Stimulated activated CD4-positive, alpha-beta T cell treated with anti-CD3 and anti-CD28 coated beads, Interleukin-1b, Interleukin-23, amount 100 ng/mL, for 1 hour (primary cell): ENCODE results near the gene POU6F2.

Experiments
- DNase-seq, 2 donors: peaks; one replicate each; pipeline ENCODE4 v3.0.0-alpha.2; 2020; ENCODE audit warnings: low read depth in 2 of 2

The POU6F2 gene

DNA sequence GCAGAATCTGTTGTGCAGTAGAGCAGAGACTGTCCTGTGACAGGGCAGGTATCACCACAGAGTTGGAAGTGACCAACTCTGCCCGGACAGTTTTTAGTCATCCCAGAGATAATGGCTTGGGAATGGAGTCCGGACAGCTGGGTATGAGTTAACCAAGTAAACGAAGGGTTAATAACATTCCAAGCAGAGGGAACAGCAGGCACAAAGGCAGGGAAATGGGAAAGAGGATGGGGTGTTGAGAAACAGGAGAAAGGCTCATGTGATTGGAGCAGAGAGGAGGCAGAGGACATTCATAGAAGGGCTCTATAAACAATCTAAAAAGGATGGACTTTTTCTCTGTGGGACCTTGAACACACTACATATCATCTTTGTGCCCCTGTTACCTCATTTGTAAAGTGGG lies 456.3 kb downstream of the POU6F2 start:
- no peak for DNase-seq

DNA sequence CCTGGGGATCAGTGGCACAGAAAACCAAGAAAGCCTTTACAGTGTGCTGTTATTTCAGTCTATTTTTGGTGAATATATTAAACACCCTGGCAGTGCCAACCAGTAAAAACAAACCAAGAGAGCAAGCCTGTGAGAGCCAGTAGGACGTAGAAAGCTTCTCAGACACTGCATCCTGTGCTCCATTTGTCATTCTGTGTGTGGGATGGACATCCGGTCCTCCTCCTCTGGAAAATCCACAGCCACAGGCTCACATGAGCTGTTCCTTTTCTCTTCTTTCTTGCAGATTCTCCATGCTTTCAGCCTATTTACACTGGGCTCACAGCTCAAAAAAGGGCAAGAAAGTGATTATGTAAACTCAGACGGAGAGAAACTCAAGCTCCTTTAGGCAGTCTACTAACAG lies 468.8 kb downstream of the POU6F2 start:
- DNase-seq = no peak

DNA sequence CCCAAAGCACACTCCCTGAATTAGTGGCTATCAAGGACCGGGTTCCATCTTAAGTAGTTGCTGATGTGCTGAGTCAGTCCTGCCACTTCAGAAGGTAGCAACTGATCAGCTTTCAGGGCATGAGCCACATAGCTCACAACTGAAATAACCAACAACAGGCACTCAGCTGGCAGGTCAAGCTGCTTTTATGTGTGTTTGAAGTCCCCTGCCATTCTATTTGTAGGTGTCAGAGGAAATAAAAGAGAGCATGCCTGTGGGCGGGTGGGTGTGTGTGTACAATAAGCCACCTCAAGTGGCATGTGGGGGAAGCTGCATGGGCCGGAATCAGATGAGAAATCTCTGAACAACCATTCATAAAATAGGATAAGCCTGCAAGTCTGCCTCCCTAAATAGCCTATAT lies 474.2 kb downstream of the POU6F2 start:
- no peak for DNase-seq

DNA sequence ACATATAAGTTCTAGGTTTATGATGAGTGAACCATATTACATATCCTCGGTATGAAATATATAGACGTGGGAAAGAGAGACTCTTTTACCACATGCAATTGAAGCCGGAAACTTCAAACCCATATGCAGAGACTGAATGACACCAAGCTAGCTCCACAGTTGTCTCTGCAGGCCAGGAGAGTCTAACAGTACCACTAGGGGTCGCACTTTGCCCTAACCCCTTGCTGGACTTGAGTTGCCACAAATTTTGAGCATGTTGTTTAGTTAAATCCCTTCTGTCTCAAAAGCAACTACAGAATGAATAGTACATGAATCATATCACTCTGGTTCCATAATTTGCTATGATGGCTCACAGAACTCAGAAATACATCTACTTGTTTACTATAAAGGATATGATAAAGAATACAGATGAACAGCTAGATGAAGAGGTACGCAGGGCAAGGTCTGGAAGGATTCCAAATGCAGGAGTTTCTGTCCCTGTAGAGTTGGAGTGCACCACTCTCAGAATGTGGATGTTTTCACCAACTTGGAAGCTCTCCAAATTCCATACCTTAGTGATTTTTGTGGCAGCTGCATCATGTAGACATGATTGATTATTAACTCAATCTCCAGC lies 476.1 kb downstream of the POU6F2 start:
- DNase-seq = peak in 1 of 2 donors; percentile 20

DNA sequence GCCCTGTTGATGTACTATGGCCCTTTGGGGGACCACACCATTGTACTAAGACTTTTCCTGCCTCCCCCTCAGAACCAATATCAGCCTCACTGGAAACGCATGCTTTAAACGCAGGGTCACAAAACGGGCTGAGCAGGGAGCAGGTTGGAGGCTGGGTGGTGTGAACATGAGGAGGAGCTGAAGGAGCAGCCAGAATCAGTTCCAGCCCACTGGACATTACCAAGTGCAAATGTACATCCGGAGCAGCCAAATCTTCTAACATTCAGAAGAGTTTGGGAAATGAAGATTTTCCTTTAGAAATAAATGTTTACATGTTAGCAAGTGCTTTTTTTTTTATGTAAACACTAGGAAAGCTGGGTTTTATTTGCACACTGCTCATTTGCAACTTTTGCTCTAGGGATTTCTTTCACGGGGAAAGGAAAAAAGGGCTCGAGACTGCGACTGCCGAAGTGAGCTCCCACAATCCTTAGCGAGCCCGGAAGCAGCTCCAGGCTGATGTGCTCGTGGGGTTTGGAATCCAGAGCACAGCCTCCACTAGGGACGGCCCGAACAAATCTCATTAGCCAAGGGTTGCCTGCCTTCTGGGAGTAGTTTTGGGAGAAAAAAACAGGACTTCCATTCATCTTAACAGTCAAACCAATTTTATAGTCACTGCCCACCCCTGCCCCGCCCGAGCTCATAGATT lies 480.5 kb downstream of the POU6F2 start:
- DNase-seq = no peak

DNA sequence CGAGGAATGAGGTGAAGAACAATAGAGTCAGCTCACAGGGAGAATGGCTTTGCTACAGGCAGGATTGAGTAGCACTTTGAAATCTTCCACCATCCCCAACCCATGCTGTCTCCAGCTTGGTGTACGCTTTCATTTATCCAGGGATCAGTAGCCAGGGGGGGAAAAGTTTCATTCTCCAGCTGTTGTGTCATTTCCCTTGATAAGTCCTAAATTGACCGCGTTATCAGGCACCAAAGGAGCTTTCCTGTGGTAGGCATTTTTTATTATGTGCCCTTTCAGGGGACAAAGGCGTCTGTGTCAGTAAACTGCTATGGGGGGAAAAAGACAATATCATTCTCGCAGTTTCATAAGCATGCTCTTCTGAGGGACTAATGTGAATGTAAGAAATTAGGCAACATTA lies 481.9 kb downstream of the POU6F2 start:
- no peak for DNase-seq

DNA sequence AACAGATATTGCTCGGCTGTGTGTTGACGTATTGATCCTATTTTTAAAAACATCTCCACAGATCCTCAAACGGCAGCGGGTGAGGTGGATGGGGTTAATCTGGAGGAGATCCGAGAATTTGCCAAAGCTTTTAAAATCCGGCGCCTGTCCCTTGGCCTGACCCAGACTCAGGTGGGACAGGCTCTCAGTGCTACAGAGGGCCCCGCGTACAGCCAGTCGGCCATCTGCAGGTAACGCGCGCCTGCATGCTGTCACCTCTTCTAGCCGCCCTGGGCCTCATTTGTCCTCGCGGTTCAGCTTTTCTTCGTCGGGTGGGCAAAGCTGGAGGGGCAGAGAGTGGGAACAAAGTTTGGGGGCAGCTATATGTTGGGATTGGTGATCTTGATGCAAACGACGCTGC lies 482.8 kb downstream of the POU6F2 start:
- no peak for DNase-seq

DNA sequence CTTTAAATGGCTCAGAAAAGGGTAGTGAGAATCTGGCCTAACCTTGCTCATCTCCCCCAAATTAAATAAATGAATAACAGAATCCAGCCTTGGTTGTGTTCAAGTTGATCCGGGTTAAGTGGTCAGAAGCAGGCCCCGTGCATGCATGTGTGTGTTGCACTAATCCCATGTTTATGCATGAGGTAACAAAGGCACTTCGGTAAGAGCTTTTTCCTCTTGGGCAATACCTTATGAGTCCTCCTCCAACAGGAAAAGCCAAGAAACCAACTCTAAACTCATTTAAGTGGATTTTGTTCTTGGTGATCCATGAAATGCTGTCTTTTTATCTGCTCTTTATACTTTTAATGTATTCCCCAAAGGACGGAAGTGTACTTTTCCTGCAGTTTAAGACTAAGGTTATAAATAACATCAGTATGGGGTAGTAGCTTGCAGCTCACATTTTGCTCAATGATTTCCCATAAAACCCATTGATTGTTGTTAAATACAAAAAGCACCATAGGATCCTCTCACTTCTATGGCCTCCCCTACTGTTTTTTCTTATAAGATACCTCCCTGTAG lies 483.6 kb downstream of the POU6F2 start:
- DNase-seq = no peak

DNA sequence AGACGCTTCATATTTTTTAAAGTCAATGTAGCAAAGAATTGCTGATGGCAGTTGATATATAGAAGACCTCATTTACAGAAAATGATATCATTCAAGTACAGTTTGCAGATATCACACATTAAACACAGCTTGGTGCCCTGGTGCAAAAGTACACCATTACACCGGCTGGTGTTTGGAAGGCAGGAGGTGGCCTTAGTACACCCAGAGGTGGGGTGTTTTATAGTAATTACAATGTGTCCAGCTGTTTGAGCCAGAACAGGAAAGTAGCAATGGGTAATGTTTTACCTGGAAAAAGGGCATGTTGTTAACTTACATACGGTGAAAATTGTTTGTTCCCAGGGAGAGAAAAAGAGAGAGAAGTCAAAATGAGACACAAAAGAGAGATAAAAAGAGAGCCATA lies 485.5 kb downstream of the POU6F2 start:
- DNase-seq = no peak

DNA sequence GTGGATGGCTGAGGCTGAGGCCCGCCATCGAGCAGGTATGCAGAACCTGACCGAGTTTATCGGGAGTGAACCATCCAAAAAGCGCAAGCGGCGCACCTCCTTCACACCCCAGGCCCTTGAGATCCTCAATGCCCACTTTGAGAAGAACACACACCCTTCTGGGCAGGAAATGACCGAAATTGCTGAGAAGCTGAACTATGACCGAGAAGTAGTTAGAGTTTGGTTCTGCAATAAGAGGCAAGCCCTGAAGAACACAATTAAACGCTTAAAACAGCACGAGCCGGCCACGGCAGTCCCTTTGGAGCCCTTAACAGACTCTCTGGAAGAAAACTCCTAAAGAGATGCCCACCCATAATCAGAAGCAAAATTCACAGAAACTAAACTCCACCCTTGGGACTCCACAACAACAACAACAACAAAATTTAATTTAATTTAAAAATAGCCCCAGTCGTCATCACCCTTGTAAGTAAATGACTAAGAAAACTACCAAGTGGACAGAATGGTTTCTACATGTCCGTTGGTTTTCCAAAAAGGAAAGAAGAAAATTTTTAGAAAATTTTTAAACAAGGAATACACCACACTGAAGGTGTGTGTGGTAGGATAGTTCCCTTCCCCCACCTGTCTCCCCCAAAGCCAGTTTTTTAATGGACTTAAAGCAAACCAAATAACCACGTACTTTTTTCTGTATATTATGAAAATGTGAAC lies 486.8 kb downstream of the POU6F2 start:
- DNase-seq = no peak

DNA sequence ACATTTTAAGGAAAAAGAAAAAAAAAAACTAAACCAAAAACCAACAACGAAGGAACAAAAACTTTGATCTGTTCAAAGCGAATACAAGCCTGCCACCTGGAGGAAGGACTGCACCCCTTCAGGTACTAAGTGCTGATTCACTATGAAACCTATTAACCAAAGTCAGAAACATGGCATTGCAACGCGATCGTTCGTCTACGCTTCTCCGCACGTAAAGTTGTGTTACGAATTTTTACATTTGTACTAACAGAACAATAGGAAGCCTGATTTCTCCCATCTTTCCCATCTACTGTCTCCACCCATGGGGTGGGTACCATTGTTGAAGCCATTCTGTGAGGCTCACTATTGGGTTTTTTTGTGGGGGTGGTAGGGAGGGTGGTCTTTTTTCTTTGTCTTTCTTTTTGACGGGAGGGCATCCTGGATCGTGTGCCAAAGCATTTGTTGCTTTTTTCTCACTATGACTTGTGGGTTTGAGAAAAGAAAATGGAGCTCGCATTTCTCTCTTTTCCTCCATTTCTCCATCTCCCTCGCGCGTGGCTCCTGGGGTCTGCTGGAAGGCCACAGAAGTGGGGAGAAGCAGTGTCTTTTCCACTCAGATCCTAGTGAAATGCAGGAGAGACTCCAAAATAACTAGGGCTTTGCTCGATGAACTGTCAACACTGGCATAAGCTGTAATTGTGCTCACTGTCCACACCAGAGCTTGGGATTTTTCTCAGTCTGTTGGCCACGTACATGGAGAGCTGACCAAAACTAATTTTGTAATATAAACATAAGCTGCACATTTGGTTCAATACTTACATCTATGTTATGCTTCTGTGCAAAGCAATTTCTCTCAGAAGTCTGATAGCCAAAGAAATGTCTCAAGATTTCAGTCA lies 487.6 kb downstream of the POU6F2 start:
- no peak for DNase-seq

DNA sequence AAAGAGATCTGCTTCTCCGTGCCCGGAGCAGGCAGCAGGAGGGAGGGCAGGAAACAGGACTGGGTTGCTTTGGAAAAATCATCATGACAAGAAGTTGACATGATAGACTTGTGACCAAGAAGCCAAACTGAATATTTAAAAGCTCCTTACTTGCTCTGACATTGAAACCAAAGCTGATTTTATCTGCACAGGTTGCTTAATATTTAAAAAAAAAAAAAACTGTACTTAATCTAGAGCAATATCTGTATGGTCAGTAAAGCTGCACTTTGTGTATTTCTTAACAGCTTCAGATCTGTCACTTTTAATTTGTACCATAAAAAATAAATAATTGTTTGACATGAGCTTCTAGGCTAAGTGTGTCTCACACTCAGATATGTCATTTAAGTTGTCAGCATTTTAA lies 490.6 kb downstream of the POU6F2 start:
- no peak for DNase-seq

DNA sequence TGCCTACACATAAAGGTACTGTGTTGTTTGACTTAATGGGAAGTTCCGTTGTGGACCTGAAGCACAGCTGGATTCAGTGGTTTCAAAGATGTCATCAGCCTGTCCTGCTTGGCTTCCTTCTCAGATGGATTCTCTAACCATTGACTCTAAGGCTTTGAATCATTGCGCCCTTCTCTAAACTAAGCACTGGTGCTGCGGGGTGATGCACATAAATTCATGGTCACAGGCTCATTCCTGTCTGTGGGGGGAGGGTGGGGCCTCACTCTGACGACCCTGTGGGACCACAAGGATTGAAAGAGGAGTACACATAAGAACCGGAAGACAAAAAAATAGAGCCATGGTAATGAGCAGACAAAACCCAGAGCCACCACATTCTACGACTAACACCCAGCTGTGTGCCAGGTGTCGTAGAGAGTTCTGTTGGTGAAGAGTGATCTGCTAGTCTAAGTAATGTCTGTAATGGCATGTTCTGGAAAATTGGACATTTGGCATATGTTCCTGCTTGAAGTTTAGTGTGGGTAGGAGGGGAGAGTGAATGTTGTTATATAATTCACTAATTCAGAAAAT lies 491.2 kb downstream of the POU6F2 start:
- DNase-seq = no peak

DNA sequence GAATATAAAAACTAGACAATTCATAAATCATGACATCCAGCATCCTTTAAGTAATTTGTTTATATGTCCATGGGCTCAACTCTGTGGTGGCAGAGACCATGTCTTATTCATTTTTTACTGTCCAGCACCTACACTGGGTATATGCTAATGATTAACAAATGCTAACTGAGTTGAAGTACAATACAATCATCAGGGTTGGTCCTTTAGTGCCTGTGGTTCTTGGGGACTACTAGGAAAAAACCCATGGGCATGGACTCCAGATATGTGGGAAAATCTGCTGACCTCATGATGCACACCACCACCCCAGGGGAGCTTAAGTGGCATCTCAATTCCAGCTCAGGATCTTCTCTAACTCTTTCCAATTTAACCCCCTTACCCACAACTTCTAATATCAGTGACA lies 503.2 kb downstream of the POU6F2 start:
- DNase-seq = no peak

DNA sequence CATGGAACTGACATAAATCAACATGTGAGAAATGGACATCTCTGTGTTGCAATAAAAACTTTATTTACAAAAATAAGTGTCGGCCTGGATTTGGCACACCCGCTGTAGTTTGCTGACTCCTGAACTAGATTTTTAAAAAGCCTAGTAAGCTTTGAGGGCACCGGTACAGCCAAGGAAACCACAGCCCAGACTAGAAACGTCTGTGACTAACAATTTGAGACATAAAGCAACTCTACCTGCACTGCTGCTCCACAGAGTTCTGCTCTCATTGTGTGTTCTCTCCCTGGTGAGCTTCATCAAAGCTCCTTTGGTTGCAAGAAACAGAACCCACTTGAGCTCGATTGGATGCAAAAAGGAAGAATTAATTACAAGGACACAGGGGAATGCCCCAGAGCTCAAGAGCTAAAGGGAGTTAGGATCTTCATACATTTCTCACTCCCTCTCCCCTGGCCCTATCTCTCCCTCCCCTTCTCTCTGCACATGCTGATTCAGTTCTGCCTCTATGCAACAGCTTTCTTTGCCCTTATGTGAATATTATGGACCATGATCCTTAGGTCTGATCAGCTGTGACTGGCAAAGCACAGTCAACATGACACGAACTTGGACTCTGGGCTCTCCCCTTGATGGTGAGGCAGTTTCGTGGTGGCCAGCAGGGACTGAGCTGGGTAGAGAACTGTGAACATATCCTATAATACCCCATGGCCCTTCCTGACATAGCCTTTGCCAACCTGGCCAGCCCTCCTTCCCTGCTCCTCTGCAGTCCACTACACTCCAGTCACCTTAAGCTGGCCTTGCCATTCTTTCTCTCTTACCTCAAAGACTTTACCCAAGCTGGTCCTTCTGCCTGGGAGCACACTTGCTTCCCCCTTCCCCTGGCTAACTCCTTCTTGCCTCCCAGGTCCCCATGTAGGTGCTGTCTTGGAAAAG lies 511.0 kb downstream of the POU6F2 start:
- DNase-seq = no peak

DNA sequence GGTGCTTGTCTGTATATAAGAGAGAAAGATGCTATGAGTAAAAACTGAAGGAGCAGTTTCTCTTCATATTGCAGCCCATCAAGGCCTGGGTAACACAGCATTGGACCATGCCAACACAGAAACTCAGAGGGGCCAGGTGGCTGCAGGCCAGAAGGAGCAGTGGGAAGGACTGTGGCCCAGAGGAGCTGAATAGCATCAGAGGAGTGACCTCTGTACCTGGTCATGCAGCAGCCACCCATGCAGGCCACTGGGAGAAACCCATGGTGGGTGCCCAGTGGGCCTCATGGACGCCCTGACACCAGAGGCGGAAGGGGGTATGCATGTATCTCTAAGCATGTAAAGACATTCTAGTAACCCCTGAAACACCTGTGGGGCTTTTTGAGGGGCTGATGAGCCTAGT lies 512.6 kb downstream of the POU6F2 start:
- DNase-seq = no peak

DNA sequence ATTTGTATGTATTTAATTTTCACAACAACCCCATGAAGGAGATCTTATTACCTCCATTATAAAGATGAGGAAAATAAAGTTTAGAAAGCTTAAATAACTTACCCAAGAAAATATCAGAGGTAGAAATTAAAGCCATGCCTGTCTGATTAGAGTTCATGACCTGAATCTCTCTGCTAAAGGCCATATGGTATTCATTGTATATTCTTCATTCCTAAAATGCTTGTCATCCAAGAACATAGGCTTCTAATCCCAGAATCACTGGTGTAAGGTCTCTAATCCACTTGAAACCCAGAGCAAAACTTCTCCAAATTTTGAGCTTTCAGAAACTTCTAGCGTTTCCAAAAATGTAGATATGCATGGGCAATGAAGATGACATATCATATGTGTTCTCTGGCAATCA lies 516.2 kb downstream of the POU6F2 start:
- no peak for DNase-seq

DNA sequence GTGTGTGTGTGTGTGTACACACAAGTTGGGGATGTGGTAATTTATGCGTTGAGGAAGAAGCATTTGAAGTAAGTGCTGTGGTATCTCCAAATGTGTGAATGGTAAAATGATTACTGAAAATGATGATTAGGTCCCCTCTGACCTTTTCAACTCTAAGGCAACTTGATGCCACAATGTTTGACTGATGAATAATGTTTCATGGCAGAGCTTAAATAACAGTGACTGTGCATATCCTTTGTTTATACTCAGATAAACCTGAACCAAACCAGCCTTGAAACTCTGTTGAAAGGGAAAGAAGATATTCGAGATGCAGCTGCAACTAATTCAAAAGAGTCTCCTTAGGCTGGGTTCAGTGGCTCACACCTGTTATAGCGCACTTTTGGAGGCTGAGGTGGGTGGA lies 523.6 kb downstream of the POU6F2 start:
- DNase-seq = no peak

DNA sequence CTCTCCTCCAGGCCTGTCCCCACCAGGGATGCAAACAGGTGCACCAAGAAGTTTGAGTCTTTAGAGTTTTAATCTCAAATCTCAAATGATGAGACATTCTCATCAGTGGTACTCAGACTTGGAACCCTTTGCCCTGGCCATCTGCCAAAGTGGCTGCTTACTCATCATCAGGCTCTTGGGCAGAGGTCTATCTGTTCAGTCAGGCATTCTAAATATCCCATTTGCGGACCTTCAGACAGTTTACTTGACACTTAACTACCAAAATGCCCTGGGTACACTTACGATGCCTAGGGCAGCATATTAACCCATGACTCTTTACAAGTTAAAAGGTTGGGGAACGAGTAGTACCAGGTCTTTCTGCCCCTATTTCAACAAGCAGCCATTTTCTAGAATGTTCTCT lies 527.3 kb downstream of the POU6F2 start:
- DNase-seq = no peak

DNA sequence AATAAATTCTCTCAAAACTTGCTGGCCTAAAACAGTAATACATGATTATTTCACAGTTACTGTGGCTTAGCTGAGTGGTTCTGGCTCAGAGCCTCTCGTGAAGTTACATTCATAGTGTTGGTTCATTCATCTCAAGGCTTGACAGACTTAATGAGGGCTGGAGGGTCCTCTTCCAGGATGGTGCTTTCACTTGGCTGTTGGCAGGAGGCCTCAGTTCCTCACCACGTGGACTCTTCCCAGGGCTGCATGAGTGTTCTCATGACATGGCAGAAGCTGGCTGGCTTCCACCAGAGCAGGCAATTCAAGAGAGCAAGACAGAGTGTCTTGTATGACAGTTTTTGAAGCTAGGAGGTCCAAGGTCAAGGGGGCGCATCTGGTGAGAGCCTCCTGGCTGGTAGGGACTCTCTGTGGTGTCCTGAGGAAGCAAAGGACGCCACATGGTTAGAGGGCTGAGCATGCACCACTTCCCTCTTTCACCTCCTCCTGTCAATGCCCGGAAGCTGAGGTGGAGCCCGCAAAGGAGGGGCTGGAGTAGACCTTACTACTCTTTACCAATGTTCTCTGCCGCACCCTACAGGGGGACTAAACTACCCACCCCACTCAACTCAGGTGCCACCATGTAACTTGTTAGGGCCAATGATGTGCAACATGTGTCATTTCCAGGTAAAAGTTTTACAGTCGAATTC lies 530.3 kb downstream of the POU6F2 start:
- DNase-seq = no peak
